ACC112 (cell line): ENCODE results near the gene CDH22.

Experiments
- H2AFZ ChIP-seq: fragments of 200-600 bp; sonication (generic); one replicate; pipeline ENCODE4 v1.6.0; 2017; ENCODE audit warnings: antibody characterized with exemption, low read length; ENCODE audit not compliant: unreplicated experiment
- H3K27ac ChIP-seq: fragments of 200-600 bp; sonication (generic); 2 replicates; pipeline ENCODE4 v1.5.1; 2014; ENCODE audit warnings: low read depth, mild to moderate bottlenecking, antibody characterized with exemption, low read length, moderate library complexity
- H3K27me3 ChIP-seq: fragments of 200-600 bp; sonication (generic); 2 replicates; pipeline ENCODE4 v1.6.1; 2014; ENCODE audit warnings: mild to moderate bottlenecking, antibody characterized with exemption, low read length, moderate library complexity, mixed read lengths; ENCODE audit not compliant: insufficient read depth
- H3K36me3 ChIP-seq: fragments of 200-600 bp; sonication (generic); 2 replicates; pipeline ENCODE4 v1.6.1; 2016; ENCODE audit warnings: mild to moderate bottlenecking, antibody characterized with exemption, low read length, moderate library complexity, mixed read lengths; ENCODE audit not compliant: insufficient read depth
- H3K4me1 ChIP-seq: fragments of 200-600 bp; sonication (generic); one replicate; pipeline ENCODE4 v1.6.1; 2016; ENCODE audit warnings: low read length, mixed read lengths; ENCODE audit not compliant: insufficient read depth, unreplicated experiment, control insufficient read depth
- H3K4me3 ChIP-seq: fragments of 200-600 bp; sonication (generic); 2 replicates; pipeline ENCODE4 v1.5.1; 2014; ENCODE audit warnings: mild to moderate bottlenecking, low read depth, low read length
- H3K79me2 ChIP-seq: fragments of 200-600 bp; sonication (generic); one replicate; pipeline ENCODE4 v1.6.0; 2016; ENCODE audit warnings: low read length; ENCODE audit not compliant: control insufficient read depth, unreplicated experiment, insufficient read depth

Gene CDH22

DNA sequence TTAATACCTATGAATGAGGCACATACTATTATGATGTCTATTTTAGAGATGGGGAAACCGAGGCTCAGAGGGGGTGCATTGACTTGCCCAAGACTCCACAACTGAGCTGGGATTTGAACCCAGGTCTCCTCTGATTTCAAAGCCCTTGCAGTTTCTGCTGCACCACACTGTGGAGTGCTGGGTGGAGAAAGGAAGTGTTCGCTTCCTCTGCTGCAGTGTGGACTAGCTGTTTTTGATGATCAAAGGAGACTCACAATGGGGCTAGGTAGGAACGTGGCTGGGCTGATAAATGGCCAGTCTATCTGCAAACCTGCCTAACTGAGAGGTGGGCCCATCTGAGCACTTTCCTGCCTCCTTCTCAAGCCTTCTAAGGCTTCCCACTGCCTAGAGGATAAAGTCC, 102.9 kb downstream of the CDH22 start:
- Histone ChIP-seq H3K79me2 (no peaks in the 10 kb centered on the region), H2AFZ (no peak overlapping the region), H3K36me3 (no peaks in the 10 kb centered on the region), H3K27ac (no peak overlapping the region), H3K27me3 (peaks cover 46% of the 10 kb centered on the region), H3K4me3 (no peak overlapping the region), H3K4me1 (peaks cover 27% of the 10 kb centered on the region)

DNA sequence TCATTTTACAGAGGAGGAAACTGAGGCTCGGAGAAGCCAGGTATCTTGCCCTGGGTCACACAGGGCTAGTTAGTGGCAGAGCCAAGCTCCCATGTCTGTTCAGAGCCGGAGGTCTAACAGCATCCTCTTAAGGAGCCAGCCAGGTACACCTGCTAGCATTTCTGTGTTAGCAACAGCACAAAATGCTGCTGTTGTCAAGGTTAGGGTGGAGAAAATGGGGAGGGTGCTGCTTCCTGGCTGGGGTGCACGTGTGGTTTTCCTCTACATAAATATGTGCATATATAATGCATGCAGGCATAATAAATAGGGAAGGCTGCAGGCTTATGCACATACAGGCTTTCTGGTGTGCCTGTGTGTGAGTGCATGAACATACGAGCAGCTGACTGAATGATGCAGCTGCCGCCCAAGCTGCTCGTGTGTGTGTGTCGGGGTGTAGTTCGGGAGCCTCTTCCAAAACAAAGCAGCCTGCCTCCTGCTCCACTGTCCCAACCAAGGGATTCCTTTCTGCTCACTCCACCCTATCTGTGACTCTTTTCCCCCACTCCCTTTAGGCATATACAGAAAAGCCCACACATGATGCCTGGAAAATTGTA, 103.6 kb downstream of the CDH22 start:
- Histone ChIP-seq H3K36me3 (no peaks in the 10 kb centered on the region), H3K4me1 (peaks cover 27% of the 10 kb centered on the region), H3K27ac (no peak overlapping the region), H3K79me2 (no peaks in the 10 kb centered on the region), H3K4me3 (no peak overlapping the region), H2AFZ (no peak overlapping the region), H3K27me3 (peaks cover 44% of the 10 kb centered on the region)

DNA sequence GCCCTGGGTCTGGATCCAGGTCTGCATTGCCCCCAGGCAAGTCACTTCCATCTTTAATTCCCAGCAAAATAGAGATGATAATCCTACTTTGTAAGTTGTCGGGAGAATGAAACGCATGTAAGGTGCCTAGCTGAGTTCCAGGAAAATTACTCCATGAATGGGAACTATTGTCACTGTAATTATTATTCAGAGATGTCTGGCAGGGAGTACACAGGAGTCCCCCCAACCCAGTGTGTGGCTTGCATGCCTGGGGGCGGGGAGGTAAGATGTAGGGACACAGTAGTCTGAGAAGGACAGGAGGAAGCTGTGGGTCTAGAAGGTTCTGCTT, 104.8 kb downstream of the CDH22 start:
- H2AFZ ChIP-seq = no peak overlapping the region
- H3K36me3 ChIP-seq = no peaks in the 10 kb centered on the region
- no peaks in the 10 kb centered on the region for H3K79me2 ChIP-seq
- H3K27me3 ChIP-seq = peaks cover 45% of the 10 kb centered on the region
- H3K4me1 ChIP-seq = peaks cover 27% of the 10 kb centered on the region
- H3K27ac ChIP-seq = no peak overlapping the region
- H3K4me3 ChIP-seq = no peak overlapping the region

DNA sequence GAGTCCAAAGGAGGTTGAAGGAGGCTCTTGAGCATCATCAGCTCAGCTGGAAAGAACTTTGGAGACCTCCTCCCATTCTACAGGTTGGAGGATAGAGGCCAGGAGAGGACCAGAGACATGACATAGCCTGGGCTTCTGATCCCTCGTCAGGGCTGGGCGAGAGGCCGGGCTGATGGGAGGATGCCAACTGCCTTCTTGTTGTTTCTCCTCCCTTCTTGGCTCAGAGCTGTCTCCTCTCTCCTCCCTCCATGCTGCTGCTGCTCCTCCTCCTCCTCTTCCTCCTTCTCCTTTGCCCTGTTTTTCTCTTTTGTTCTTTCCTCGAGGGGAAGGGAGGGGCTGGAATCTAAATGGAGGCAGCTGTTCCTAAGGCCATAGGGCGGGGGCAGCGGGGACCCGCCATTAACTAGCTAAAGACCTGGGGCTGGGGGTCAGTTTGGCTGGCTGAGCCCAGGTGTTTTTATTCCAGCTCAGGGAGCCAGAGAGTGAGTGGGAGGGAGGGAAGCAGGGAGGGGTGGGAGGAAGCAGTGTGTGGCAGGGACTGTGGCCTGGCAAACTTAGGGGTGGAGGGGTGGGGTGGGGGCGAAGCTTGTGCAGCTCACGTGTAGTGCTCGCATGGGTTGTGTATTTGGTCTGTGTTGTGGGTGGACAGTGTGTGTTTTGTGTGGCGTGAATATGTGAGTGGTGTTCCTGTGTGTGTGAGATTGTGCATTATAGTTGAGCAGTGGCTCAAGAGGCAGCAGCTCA, 105.4 kb downstream of the CDH22 start:
- H3K4me3 ChIP-seq = no peak overlapping the region
- H3K27ac ChIP-seq = no peak overlapping the region
- peaks cover 45% of the 10 kb centered on the region for H3K27me3 ChIP-seq
- H2AFZ ChIP-seq = no peak overlapping the region
- peaks cover 26% of the 10 kb centered on the region for H3K4me1 ChIP-seq
- no peaks in the 10 kb centered on the region for H3K36me3 ChIP-seq
- no peaks in the 10 kb centered on the region for H3K79me2 ChIP-seq

DNA sequence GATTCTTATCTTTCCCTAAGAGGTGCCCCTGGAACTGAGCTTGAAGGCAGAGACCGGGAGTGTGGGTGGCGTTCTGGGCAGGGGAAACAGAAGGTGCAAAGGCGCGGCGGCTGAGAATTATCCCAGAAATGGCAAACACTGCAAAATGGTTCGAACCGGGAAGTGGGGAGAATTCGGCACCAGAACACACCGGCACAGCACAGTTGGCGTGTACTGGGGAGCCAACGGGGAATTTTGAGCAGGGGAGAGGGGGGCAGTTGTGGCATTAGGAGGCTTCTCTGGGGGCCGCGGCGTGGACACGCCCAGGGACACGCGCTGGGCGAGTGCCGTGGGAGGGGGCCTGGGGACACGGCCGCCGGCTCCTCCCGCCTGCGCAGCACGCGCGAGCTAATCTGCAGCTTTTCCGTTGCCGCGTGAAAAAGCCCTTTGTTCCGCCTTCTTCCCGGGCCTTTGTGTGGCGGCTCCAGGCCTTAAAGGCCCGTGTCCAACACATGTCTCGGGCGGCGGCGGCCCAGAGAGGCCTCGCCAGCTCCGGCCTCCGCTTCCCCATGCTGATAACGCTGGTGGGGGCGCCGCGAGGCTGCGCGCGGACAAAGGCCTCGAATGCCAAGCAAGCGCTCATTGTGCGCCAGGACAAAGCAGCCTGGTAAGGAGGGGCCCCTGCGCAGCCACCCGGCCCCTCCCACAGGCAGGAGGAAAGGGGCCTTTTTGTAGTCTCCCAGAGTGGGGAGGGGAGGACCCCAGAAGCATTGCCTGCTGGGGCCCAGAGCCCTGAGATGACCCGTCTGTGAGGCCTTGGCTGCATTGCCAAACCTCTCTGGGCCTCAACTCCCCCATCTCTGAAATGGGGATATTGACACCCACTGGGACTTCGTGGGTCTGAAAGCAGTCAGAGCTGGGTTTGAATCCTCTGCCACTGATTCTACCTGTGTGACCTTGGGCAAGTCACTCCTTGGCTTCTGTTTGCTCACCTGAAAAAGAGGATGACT, 107.4 kb downstream of the CDH22 start:
- Histone ChIP-seq H3K79me2 (no peaks in the 10 kb centered on the region), H3K4me1 (peaks cover 6% of the 10 kb centered on the region), H3K27me3 (peaks cover 52% of the 10 kb centered on the region), H3K36me3 (no peaks in the 10 kb centered on the region), H2AFZ (no peak overlapping the region), H3K27ac (no peak overlapping the region), H3K4me3 (no peak overlapping the region)

DNA sequence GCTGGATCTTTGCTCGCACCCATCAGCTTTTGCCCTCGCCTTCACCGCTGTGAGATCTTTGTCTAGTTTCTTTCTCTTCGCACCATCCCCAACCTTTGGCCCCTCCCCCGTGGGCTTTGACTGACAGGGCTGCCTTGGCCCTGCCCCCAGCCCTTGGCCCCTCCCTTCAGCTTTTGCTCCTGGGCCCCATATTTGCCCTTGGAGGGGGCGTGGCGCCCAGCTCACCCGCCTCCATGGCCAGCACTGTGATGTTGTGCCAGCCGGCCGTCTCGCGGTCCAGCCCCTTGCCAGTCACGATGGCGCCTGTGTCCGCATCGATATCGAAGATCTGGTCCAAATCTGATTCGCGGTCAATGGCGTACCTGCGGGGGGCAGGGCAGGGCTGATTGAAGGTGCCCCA, 109.1 kb downstream of the CDH22 start:
- no peaks in the 10 kb centered on the region for H3K79me2 ChIP-seq
- H3K27me3 ChIP-seq = peaks cover 46% of the 10 kb centered on the region
- H3K36me3 ChIP-seq = no peaks in the 10 kb centered on the region
- H3K27ac ChIP-seq = no peak overlapping the region
- no peaks in the 10 kb centered on the region for H3K4me1 ChIP-seq
- peak overlapping the region; percentile 29; the same call in 1 of the 2 replicates for H3K4me3 ChIP-seq
- no peak overlapping the region for H2AFZ ChIP-seq

DNA sequence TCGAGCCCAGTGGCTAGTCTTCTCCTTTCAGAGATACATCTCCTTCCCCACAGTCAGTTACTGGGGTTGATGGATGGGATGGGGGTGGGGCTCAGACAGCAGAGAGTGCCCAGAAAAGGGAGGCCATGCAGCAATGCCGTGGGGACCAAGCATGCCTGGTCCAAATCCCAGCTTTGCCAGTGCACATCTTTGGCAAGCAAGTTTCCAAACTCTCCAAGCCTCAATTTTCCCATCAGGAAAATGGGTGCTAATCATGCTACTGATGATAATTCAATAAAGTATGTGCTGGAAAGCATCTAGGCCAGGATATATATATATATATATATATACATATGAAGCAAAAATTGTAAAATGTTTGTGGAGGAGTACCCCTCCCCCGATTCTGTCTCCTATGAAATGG, 111.3 kb downstream of the CDH22 start:
- H3K27ac ChIP-seq = no peak overlapping the region
- H2AFZ ChIP-seq = no peak overlapping the region
- no peak overlapping the region for H3K4me3 ChIP-seq
- H3K27me3 ChIP-seq = peaks cover 46% of the 10 kb centered on the region
- no peaks in the 10 kb centered on the region for H3K4me1 ChIP-seq
- no peaks in the 10 kb centered on the region for H3K36me3 ChIP-seq
- no peaks in the 10 kb centered on the region for H3K79me2 ChIP-seq

DNA sequence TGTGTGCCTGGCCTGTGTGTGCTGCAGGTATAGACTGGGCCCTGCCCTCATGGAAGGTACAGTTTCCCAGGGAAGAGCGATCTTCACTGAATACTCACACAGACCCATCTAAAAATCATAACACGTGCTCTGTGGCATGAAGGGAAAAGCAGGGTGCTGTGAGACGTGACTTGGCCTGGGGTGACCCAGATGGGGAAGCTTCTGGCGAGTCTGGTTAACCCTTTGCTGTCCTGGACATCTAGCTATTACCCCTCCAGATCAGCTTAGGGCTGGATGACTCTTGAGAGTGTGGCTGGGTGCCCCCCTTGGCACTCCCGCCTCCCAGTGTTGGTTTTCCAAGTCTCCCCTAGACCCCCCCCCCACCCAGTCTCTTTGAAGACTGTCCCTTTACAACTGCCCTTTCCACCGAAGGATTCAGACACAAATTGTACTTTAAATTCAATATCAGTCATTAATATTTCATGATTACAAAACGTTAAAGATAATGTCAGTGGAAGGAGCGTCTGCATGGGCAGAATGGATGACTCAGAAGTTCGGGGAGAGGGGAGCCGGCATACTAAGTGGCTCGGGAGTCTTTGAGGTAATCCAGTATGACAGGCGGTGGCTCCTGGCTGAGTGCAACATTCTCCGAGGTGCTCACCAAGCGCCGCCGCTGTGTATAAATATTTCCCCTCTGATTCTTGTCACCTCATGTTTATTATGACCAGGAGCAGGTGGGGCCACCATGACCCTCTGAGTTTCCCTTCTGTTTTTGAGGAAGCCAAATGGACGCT, 112.8 kb downstream of the CDH22 start:
- H3K79me2 ChIP-seq = no peaks in the 10 kb centered on the region
- H3K4me3 ChIP-seq = no peak overlapping the region
- H3K4me1 ChIP-seq = no peaks in the 10 kb centered on the region
- H3K27me3 ChIP-seq = peaks cover 38% of the 10 kb centered on the region
- H3K27ac ChIP-seq = no peak overlapping the region
- H3K36me3 ChIP-seq = no peaks in the 10 kb centered on the region
- H2AFZ ChIP-seq = no peak overlapping the region

DNA sequence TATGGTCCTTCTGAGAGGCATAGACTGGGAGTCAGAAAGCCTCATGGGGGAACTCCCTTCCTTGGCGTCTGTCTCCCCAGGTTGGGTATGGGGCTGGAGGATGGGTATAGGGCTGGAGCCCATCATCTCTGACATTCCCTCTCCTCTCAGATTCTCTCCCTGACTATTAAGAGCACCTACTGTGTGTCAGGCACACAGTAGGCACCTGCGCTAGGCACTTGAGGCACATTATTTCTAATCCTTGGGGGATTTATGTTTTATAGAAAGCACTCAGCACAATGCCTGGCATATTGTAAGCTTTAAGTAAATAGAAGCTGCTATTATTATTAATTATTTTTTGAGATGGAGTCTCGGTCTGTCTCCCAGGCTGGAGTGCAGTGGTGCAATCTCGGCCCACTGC, 113.9 kb downstream of the CDH22 start:
- Histone ChIP-seq H3K27me3 (peaks cover 31% of the 10 kb centered on the region), H3K4me1 (no peaks in the 10 kb centered on the region), H3K27ac (no peak overlapping the region), H3K36me3 (no peaks in the 10 kb centered on the region), H3K4me3 (no peak overlapping the region), H3K79me2 (no peaks in the 10 kb centered on the region), H2AFZ (no peak overlapping the region)

DNA sequence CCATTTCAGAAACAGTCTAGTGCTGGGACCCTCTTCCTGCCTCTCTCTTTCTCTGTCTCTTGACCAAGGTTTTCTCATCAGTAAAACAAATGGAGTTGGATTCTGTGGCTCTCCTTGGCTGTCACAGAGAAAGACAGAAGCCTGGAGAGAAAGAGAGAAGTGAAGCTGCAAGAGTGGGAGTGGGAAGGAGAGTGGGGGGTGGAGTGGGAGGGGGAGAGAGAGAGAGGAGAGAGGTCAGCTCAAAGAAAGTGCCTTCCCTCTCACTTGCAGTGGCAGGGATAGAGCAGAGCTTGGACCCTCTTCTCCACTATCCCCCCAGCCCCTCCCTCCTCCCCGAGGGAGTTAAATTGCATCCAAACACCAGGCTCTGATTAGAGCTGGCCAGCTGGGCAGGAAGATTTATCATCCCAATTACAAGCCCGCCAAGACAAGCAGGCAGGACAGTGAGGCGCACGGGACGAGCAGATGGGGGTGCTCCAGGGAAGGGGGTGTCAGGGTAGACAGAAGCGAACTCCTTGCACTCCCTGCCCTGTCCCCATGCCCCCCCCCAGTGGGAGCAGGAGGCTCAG, 115.8 kb downstream of the CDH22 start:
- Histone ChIP-seq H3K27ac (no peak overlapping the region), H3K4me1 (no peaks in the 10 kb centered on the region), H3K4me3 (no peak overlapping the region), H3K36me3 (no peaks in the 10 kb centered on the region), H3K79me2 (no peaks in the 10 kb centered on the region), H2AFZ (no peak overlapping the region), H3K27me3 (peaks cover 42% of the 10 kb centered on the region)
